ENCODE measurements around the gene DDI2.
"Not testable (repeated sequence)": the region's sequence is repeated elsewhere in the genome, so short reads cannot be mapped to it uniquely, and the experiment has no call there.

The DDI2 gene

GRCh38 chr1:15636436-15636835 is 19.2 kb downstream of the DDI2 start:
- DNase-seq (ENCODE audit: low read depth, low spot score), result no peak

- no peak for DNase-seq (ENCODE audit: low read depth, low spot score)
These were observed 20.6 kb downstream of the DDI2 start for GRCh38 chr1:15637826-15638225.

GRCh38 chr1:15639262-15639661 is 22.0 kb downstream of the DDI2 start:
- no peak for DNase-seq (ENCODE audit: low read depth, low spot score)

- DNase-seq (ENCODE audit: low read depth, low spot score), result no peak
These were observed 22.7 kb downstream of the DDI2 start for GRCh38 chr1:15639931-15640330.

GRCh38 chr1:15640667-15641066 is 23.4 kb downstream of the DDI2 start:
- DNase-seq (ENCODE audit: low read depth, low spot score), result no peak

- no peak for DNase-seq (ENCODE audit: low read depth, low spot score)
These were observed 32.7 kb downstream of the DDI2 start for GRCh38 chr1:15649937-15650336.

- DNase-seq (ENCODE audit: low read depth, low spot score), result no peak
These were observed 33.2 kb downstream of the DDI2 start for GRCh38 chr1:15650433-15650832.

GRCh38 chr1:15652130-15652529 is 34.9 kb downstream of the DDI2 start:
- not testable (repeated sequence) for DNase-seq (ENCODE audit: low read depth, low spot score)

GRCh38 chr1:15654091-15654690 is 36.9 kb downstream of the DDI2 start:
- no peak for DNase-seq (ENCODE audit: low read depth, low spot score)

GRCh38 chr1:15656464-15656863 is 39.2 kb downstream of the DDI2 start:
- DNase-seq (ENCODE audit: low read depth, low spot score), result no peak

- DNase-seq (ENCODE audit: low read depth, low spot score), result no peak
These were observed 39.8 kb downstream of the DDI2 start for GRCh38 chr1:15657021-15657420.

GRCh38 chr1:15660151-15660550 is 42.9 kb downstream of the DDI2 start:
- DNase-seq (ENCODE audit: low read depth, low spot score), result no peak

- no peak for DNase-seq (ENCODE audit: low read depth, low spot score)
These were observed 45.2 kb downstream of the DDI2 start for GRCh38 chr1:15662477-15662876.

GRCh38 chr1:15663925-15664324 is 46.7 kb downstream of the DDI2 start:
- DNase-seq (ENCODE audit: low read depth, low spot score), result no peak

- no peak for DNase-seq (ENCODE audit: low read depth, low spot score)
These were observed 50.1 kb downstream of the DDI2 start for GRCh38 chr1:15667362-15667761.

GRCh38 chr1:15668089-15668754 is 51.0 kb downstream of the DDI2 start:
- DNase-seq (ENCODE audit: low read depth, low spot score), result no peak

- no peak for DNase-seq (ENCODE audit: low read depth, low spot score)
These were observed 51.8 kb downstream of the DDI2 start for GRCh38 chr1:15669074-15669473.

- DNase-seq (ENCODE audit: low read depth, low spot score), result no peak
These were observed 52.6 kb downstream of the DDI2 start for GRCh38 chr1:15669864-15670263.

- no peak for DNase-seq (ENCODE audit: low read depth, low spot score)
These were observed 54.2 kb downstream of the DDI2 start for GRCh38 chr1:15671430-15671829.

- no peak for DNase-seq (ENCODE audit: low read depth, low spot score)
These were observed 57.3 kb downstream of the DDI2 start for GRCh38 chr1:15674386-15675159.

GRCh38 chr1:15676010-15676409 is 58.8 kb downstream of the DDI2 start:
- no peak for DNase-seq (ENCODE audit: low read depth, low spot score)

- DNase-seq (ENCODE audit: low read depth, low spot score), result no peak
These were observed 59.7 kb downstream of the DDI2 start for GRCh38 chr1:15676688-15677661.
